Heart left ventricle (tissue), 13 donors: ENCODE data around the gene CKLF.

ENCODE experiments used
- POLR2A ChIP-seq, 2 donors: fragments of 450-650 bp; IDR thresholded peaks; one replicate each; pipeline ENCODE4 v1.6.1; 2017; ENCODE audit warnings: antibody characterized with exemption in 2 of 2, mild to moderate bottlenecking in 2 of 2, moderate library complexity in 2 of 2
- TF ChIP-seq, protein P1 (sequence below), 12 donors: fragments of 200-600 bp; sonication (generic) in 4 of 12; IDR thresholded peaks; one replicate each; pipeline versions ENCODE4 v1.5.0 to v1.8.0; 2018 to 2022; ENCODE audit warnings: antibody characterized with exemption in 12 of 12, mild to moderate bottlenecking in 5 of 12
- donor health status: ischemic (EF 13 %, LVEDD 7.1; RV severe dilation, severe dysfunction).
- donor health status: DM: no; HTN: yes; CAD: no.
- donor health status: DM: no; HTN: no; CAD: no.
- donor health status: ischemic (EF 25% LVEDD 6.9; RV normal size, moderate dysfunction).
- donor health status: ischemic (EF 25% LVEDD 5.7; RV mildly dilated, moderate dysfunction).
- donor health status: ischemic (EF 35%, LVEDD 5.7; RV mildly dilated, moderate dysfunction).
- donor health status: nonischemic (EF 11% LVEDD 7.7; RV severe dilation, severe dysfunction).
- donor health status: DM: yes; HTN: yes; CAD: no.
- donor health status: PGD.
- donor health status: ischemic (EF 29% LVEDD 5.4; RV normal size, mild dysfunction).
- donor health status: nonischemic (EF 23%, LVEDD 6.1; RV moderate dilation, normal function).

DNA sequence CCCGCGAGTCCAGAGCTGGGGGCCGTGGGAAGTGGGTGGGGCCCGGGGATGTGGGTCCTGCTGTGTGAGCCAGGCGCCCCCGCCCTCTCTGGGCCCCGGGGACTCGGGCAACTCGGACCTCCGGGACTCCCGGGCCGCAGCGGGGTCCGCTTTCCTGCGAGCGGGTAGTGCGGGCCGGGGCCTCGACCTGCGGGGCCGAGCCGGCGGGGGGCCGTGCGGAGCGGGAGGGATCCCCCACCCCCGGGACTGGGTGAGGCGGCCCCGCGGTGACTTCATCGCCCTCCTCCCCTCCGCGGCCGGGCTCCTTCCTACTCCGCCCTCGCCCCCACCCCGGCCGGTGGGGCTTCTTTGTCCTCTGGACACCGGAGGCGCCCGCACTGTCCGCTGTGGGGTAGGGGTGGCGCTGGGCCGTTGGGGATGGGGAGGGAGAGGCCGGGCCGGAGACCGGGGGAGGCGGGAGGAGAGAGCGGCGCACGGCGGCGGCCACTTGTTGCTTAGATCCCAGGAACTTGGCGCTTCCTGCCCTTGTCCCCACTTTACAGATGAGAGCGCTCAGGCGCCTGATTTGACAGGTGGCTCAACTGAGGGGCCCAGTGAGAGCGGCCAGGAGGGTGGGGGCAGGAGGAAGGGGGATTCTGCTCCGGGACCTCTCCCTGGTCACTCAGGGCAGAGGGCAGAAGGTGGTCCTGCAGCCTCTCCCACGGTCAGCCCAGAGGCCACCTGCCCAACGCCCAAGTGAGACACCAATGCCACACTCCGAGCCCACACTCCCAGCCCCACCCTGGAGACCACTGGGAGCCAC is 53.0 kb downstream of the CKLF start:
- TF ChIP-seq, protein P1, sequence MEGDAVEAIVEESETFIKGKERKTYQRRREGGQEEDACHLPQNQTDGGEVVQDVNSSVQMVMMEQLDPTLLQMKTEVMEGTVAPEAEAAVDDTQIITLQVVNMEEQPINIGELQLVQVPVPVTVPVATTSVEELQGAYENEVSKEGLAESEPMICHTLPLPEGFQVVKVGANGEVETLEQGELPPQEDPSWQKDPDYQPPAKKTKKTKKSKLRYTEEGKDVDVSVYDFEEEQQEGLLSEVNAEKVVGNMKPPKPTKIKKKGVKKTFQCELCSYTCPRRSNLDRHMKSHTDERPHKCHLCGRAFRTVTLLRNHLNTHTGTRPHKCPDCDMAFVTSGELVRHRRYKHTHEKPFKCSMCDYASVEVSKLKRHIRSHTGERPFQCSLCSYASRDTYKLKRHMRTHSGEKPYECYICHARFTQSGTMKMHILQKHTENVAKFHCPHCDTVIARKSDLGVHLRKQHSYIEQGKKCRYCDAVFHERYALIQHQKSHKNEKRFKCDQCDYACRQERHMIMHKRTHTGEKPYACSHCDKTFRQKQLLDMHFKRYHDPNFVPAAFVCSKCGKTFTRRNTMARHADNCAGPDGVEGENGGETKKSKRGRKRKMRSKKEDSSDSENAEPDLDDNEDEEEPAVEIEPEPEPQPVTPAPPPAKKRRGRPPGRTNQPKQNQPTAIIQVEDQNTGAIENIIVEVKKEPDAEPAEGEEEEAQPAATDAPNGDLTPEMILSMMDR (IDR thresholded peaks at IDR 0.05): peak in 1 of 12 donors; percentile 29
- peak in 1 of 2 donors; percentile 6 for TF ChIP-seq POLR2A (IDR thresholded peaks at IDR 0.05)
